HFF-Myc (cell line): Measurements from ENCODE around the gene COX6A1.
A peak's percentile ranks its signal among the peaks of the same experiment; 100 is the strongest.

Source experiments
- DNase-seq: peaks from one replicate; pipeline ENCODE4 v3.0.0-alpha.2; 2011; ENCODE audit warnings: low read depth; ENCODE audit errors: extremely low read depth
- H3K4me3 ChIP-seq: replicated peaks from 2 replicates; pipeline ENCODE4 v1.5.1; 2011; ENCODE audit warnings: low read depth, mild to moderate bottlenecking, control low read depth, low read length
- CTCF ChIP-seq: IDR thresholded peaks from 2 replicates; pipeline ENCODE4 v1.5.1; 2012; ENCODE audit warnings: mild to moderate bottlenecking, low read depth, low read length, control low read depth; ENCODE audit errors: missing control alignments

Gene COX6A1

GRCh38 chr12:120399531-120399930, 38.4 kb upstream of the COX6A1 start:
- no peak overlapping the region for H3K4me3 ChIP-seq
- peak; percentile 55 for DNase-seq
- TF ChIP-seq CTCF: no peak

GRCh38 chr12:120402217-120402616, 35.7 kb upstream of the COX6A1 start:
- DNase-seq: no peak
- no peak for TF ChIP-seq CTCF
- H3K4me3 ChIP-seq: no peak overlapping the region

GRCh38 chr12:120403869-120404268, 34.0 kb upstream of the COX6A1 start:
- no peak for DNase-seq
- TF ChIP-seq CTCF: no peak
- no peak overlapping the region for H3K4me3 ChIP-seq

GRCh38 chr12:120404271-120404670, 33.6 kb upstream of the COX6A1 start:
- peak; percentile 21 for DNase-seq
- no peak overlapping the region for H3K4me3 ChIP-seq
- TF ChIP-seq CTCF: no peak

- DNase-seq: no peak
- no peak for TF ChIP-seq CTCF
- H3K4me3 ChIP-seq: no peak overlapping the region
Observed at GRCh38 chr12:120406069-120406468, 31.8 kb upstream of the COX6A1 start.

- no peak for TF ChIP-seq CTCF
- no peak for DNase-seq
- no peak overlapping the region for H3K4me3 ChIP-seq
Observed at GRCh38 chr12:120406553-120406952, 31.4 kb upstream of the COX6A1 start.

- no peak for TF ChIP-seq CTCF
- no peak overlapping the region for H3K4me3 ChIP-seq
- DNase-seq: no peak
Observed at GRCh38 chr12:120408771-120409170, 29.1 kb upstream of the COX6A1 start.
